Naive thymus-derived CD8-positive, alpha-beta T cell (primary cell): ENCODE data around the gene JPH3. TPM values are rescaled to one million over a fixed set of nuclear protein-coding genes. Genes with fewer than 3 reads are reported as not detected.
"Not testable (repeated sequence)": the region's sequence is repeated elsewhere in the genome, so short reads cannot be mapped to it uniquely, and the experiment has no call there.

Source experiments
- ATAC-seq, 2 donors: fragments of 150-1000 bp; cut with Tn5 transposase in 1 of 2; sonication (Bioruptor Pico), chemical (Tn5 transposase) in 1 of 2; 1 replicate in 1 of 2; 2 replicates in 1 of 2; pipeline ENCODE4 v1.10.0; 2021; ENCODE audit warnings: mild to moderate bottlenecking in 2 of 2, moderate library complexity in 2 of 2
- POLR2A ChIA-PET: fragments of 350-600 bp; sonication (Branson Sonifier 250); formaldehyde crosslinking; loops from one replicate; lab custom pipeline; 2021; ENCODE audit warnings: antibody characterized with exemption; lab: Charles Lee
- DNase-seq, 10 donors: peaks; one replicate each; pipeline versions ENCODE4 v3.0.0 to v3.0.0-alpha.2; 2020 to 2022
- H3K27ac Mint-ChIP-seq, 10 donors: one replicate each; pipeline ENCODE4 v1.8.0; 2020 to 2022; ENCODE audit warnings: mild to moderate bottlenecking in 10 of 10, mixed read lengths in 10 of 10, moderate library complexity in 4 of 10, inconsistent platforms in 1 of 10
- H3K27me3 Mint-ChIP-seq, 5 donors: one replicate each; pipeline ENCODE4 v1.8.0; 2021 to 2022; ENCODE audit warnings: mixed read lengths in 5 of 5
- H3K36me3 Mint-ChIP-seq, 3 donors: one replicate each; pipeline ENCODE4 v1.8.0; 2020 to 2022; ENCODE audit warnings: mixed read lengths in 3 of 3, mild to moderate bottlenecking in 2 of 3, inconsistent platforms in 1 of 3
- H3K4me1 Mint-ChIP-seq, 4 donors: one replicate each; pipeline ENCODE4 v1.8.0; 2021 to 2022; ENCODE audit warnings: mixed read lengths in 4 of 4
- H3K4me3 Mint-ChIP-seq, 10 donors: one replicate each; pipeline ENCODE4 v1.8.0; 2020 to 2022; ENCODE audit warnings: mild to moderate bottlenecking in 10 of 10, mixed read lengths in 10 of 10, moderate library complexity in 6 of 10, inconsistent platforms in 1 of 10
- H3K9me3 Mint-ChIP-seq, 9 donors: one replicate each; pipeline ENCODE4 v1.8.0; 2020 to 2022; ENCODE audit warnings: mixed read lengths in 9 of 9, mild to moderate bottlenecking in 3 of 9, inconsistent platforms in 1 of 9, moderate library complexity in 1 of 9
- polyA plus RNA-seq, 3 donors: library from polyadenylated mRNA; unstranded; fragments of 300-500 nt; fragmentation: Illumina TruSeq; gene quantifications; one replicate each; pipeline ENCODE4 v1.2.3, GENCODE V29; 2021
- total RNA-seq, 8 experiments: library from RNA in 2 of 8; stranded (reverse) in 2 of 8; gene quantifications; one replicate each; pipeline ENCODE4 v1.2.3 and lab custom pipeline; 2021 to 2026

Gene JPH3
- total and polyA plus RNA-seq, 5 experiments from 2014 or later, result 0.08 to 0.09 TPM; not detected in 3

- H3K27me3 Mint-ChIP-seq, result peaks cover under 1 to 5% (median under 1%) of the 10 kb centered on the region in 5 donors
- DNase-seq, result no peak
- H3K27ac Mint-ChIP-seq, result peak overlapping the region in 3 of 10 donors; percentile 21 to 74 (median 45)
- POLR2A ChIA-PET, result no interaction called here
- H3K4me3 Mint-ChIP-seq, result no peak overlapping the region
- H3K4me1 Mint-ChIP-seq, result peaks cover 0 to 11% (median 3%) of the 10 kb centered on the region in 4 donors
- no peak for ATAC-seq
- peaks cover 0 to 3% (median 0%) of the 10 kb centered on the region in 9 donors for H3K9me3 Mint-ChIP-seq
- H3K36me3 Mint-ChIP-seq, result no peaks in the 10 kb centered on the region
These were observed 38.4 kb upstream of the JPH3 start for GRCh38 chr16:87563714-87564523.

GRCh38 chr16:87564524-87564778 lies 37.9 kb upstream of the JPH3 start:
- H3K4me3 Mint-ChIP-seq, result no peak overlapping the region
- H3K27me3 Mint-ChIP-seq, result peaks cover 0 to 6% (median 2%) of the 10 kb centered on the region in 5 donors
- ATAC-seq (no peak), DNase-seq (no peak)
- H3K27ac Mint-ChIP-seq, result no peak overlapping the region
- H3K9me3 Mint-ChIP-seq, result peaks cover 0 to 3% (median 0%) of the 10 kb centered on the region in 9 donors
- H3K4me1 Mint-ChIP-seq, result peaks cover 0 to 11% (median 3%) of the 10 kb centered on the region in 4 donors
- POLR2A ChIA-PET, result no interaction called here
- H3K36me3 Mint-ChIP-seq, result no peaks in the 10 kb centered on the region

- no peak overlapping the region for H3K4me3 Mint-ChIP-seq
- no peak for ATAC-seq
- POLR2A ChIA-PET, result no interaction called here
- H3K4me1 Mint-ChIP-seq, result no peaks in the 10 kb centered on the region
- H3K9me3 Mint-ChIP-seq, result peaks cover 0 to 2% (median 0%) of the 10 kb centered on the region in 9 donors
- peaks cover 3 to 23% (median 4%) of the 10 kb centered on the region in 5 donors for H3K27me3 Mint-ChIP-seq
- no peaks in the 10 kb centered on the region for H3K36me3 Mint-ChIP-seq
- H3K27ac Mint-ChIP-seq, result no peak overlapping the region
- no peak for DNase-seq
These were observed 32.4 kb upstream of the JPH3 start for GRCh38 chr16:87569601-87570571.

- no peak overlapping the region for H3K27ac Mint-ChIP-seq
- peaks cover 0 to 1% (median 0%) of the 10 kb centered on the region in 4 donors for H3K4me1 Mint-ChIP-seq
- H3K27me3 Mint-ChIP-seq, result peaks cover 4 to 26% (median 10%) of the 10 kb centered on the region in 5 donors
- DNase-seq, result no peak
- H3K9me3 Mint-ChIP-seq, result peaks cover 0 to 2% (median 0%) of the 10 kb centered on the region in 9 donors
- no peak overlapping the region for H3K4me3 Mint-ChIP-seq
- no peaks in the 10 kb centered on the region for H3K36me3 Mint-ChIP-seq
- no peak for ATAC-seq
- POLR2A ChIA-PET, result no interaction called here
These were observed 31.8 kb upstream of the JPH3 start for GRCh38 chr16:87570572-87570937.

- POLR2A ChIA-PET, result no interaction called here
- Mint-ChIP-seq H3K27ac (peak overlapping the region in 2 of 10 donors; percentile 27 to 30), H3K4me1 (peaks cover 0 to 1% (median 0%) of the 10 kb centered on the region in 4 donors), H3K27me3 (peaks cover 4 to 26% (median 12%) of the 10 kb centered on the region in 5 donors), H3K9me3 (peaks cover 0 to 2% (median 0%) of the 10 kb centered on the region in 9 donors), H3K36me3 (no peaks in the 10 kb centered on the region), H3K4me3 (no peak overlapping the region)
- DNase-seq, result no peak
- ATAC-seq, result no peak
These were observed 31.1 kb upstream of the JPH3 start for GRCh38 chr16:87570938-87571867.

GRCh38 chr16:87571868-87572244 lies 30.5 kb upstream of the JPH3 start:
- DNase-seq (no peak), ATAC-seq (no peak)
- H3K27me3 Mint-ChIP-seq, result peaks cover 7 to 31% (median 15%) of the 10 kb centered on the region in 5 donors
- peak overlapping the region in 1 of 10 donors; percentile 30 for H3K27ac Mint-ChIP-seq
- H3K36me3 Mint-ChIP-seq, result no peaks in the 10 kb centered on the region
- POLR2A ChIA-PET, result no interaction called here
- peaks cover 0 to 2% (median 0%) of the 10 kb centered on the region in 9 donors for H3K9me3 Mint-ChIP-seq
- H3K4me1 Mint-ChIP-seq, result peaks cover 0 to 1% (median 0%) of the 10 kb centered on the region in 4 donors
- H3K4me3 Mint-ChIP-seq, result no peak overlapping the region

GRCh38 chr16:87572959-87573358 lies 29.3 kb upstream of the JPH3 start:
- peaks cover 0 to 1% (median 0%) of the 10 kb centered on the region in 4 donors for H3K4me1 Mint-ChIP-seq
- no peak for DNase-seq
- peaks cover 7 to 31% (median 15%) of the 10 kb centered on the region in 5 donors for H3K27me3 Mint-ChIP-seq
- H3K9me3 Mint-ChIP-seq, result peaks cover 0 to 2% (median 0%) of the 10 kb centered on the region in 9 donors
- POLR2A ChIA-PET, result interaction anchor here (0.6 kb wide), 2 partner anchors 34 to 40 kb away, joined by 3 to 5 read pairs; no protein-coding TSS in a partner anchor
- no peaks in the 10 kb centered on the region for H3K36me3 Mint-ChIP-seq
- no peak for ATAC-seq
- no peak overlapping the region for H3K4me3 Mint-ChIP-seq
- no peak overlapping the region for H3K27ac Mint-ChIP-seq

- Mint-ChIP-seq H3K27me3 (peaks cover 13 to 43% (median 21%) of the 10 kb centered on the region in 5 donors), H3K36me3 (no peaks in the 10 kb centered on the region), H3K4me1 (peaks cover 0 to 1% (median 0%) of the 10 kb centered on the region in 4 donors), H3K4me3 (no peak overlapping the region), H3K27ac (no peak overlapping the region), H3K9me3 (no peaks in the 10 kb centered on the region)
- ATAC-seq (no peak), DNase-seq (no peak)
- POLR2A ChIA-PET, result no interaction called here
These were observed 27.1 kb upstream of the JPH3 start for GRCh38 chr16:87575027-87575804.

- H3K27me3 Mint-ChIP-seq, result peaks cover 15 to 53% (median 27%) of the 10 kb centered on the region in 5 donors
- H3K4me3 Mint-ChIP-seq, result no peak overlapping the region
- peaks cover 0 to 1% (median 0%) of the 10 kb centered on the region in 4 donors for H3K4me1 Mint-ChIP-seq
- no peaks in the 10 kb centered on the region for H3K36me3 Mint-ChIP-seq
- no peak overlapping the region for H3K27ac Mint-ChIP-seq
- DNase-seq, result no peak
- POLR2A ChIA-PET, result no interaction called here
- H3K9me3 Mint-ChIP-seq, result no peaks in the 10 kb centered on the region
- ATAC-seq, result no peak
These were observed 26.1 kb upstream of the JPH3 start for GRCh38 chr16:87576171-87576570.

GRCh38 chr16:87578142-87578930 lies 24.0 kb upstream of the JPH3 start:
- not testable (repeated sequence) for H3K9me3 Mint-ChIP-seq, H3K36me3 Mint-ChIP-seq, H3K4me3 Mint-ChIP-seq

GRCh38 chr16:87579691-87580090 lies 22.6 kb upstream of the JPH3 start:
- H3K27me3 Mint-ChIP-seq, result peaks cover 18 to 71% (median 33%) of the 10 kb centered on the region in 5 donors
- ATAC-seq (no peak), DNase-seq (no peak)
- peaks cover 0 to 1% (median 0%) of the 10 kb centered on the region in 4 donors for H3K4me1 Mint-ChIP-seq
- POLR2A ChIA-PET, result no interaction called here
- no peak overlapping the region for H3K4me3 Mint-ChIP-seq
- H3K27ac Mint-ChIP-seq, result no peak overlapping the region
- no peaks in the 10 kb centered on the region for H3K9me3 Mint-ChIP-seq
- H3K36me3 Mint-ChIP-seq, result no peaks in the 10 kb centered on the region

More at GRCh38 chr16:87578142-87578930, 24.0 kb upstream of the JPH3 start:
- Mint-ChIP-seq H3K27ac (peak overlapping the region in 1 of 10 donors; percentile 53), H3K27me3 (peaks cover 19 to 60% (median 30%) of the 10 kb centered on the region in 5 donors)
- H3K4me1 Mint-ChIP-seq, DNase-seq, POLR2A ChIA-PET, ATAC-seq: not testable (repeated sequence)
